GM21447 (cell line): ENCODE data around the gene KCND2.
"Not testable (repeated sequence)": the region's sequence is repeated elsewhere in the genome, so short reads cannot be mapped to it uniquely, and the experiment has no call there.

Source experiments
- ATAC-seq: cut with Tn5 transposase; IDR thresholded peaks from one replicate; pipeline ENCODE4 v1.9.1; 2021; ENCODE audit not compliant: unreplicated experiment

KCND2 gene

GRCh38 chr7:120272701-120273475 is at the start of gene KCND2:
Gene KCND2, plus strand, starts transcription at chr7:120273175.
- peak; percentile 40 for ATAC-seq

- ATAC-seq: no peak
Observed at GRCh38 chr7:120226188-120226587, 46.8 kb upstream of the KCND2 start.

GRCh38 chr7:120227255-120227654 is 45.7 kb upstream of the KCND2 start:
- no peak for ATAC-seq

- no peak for ATAC-seq
Observed at GRCh38 chr7:120229084-120229483, 43.9 kb upstream of the KCND2 start.

- no peak for ATAC-seq
Observed at GRCh38 chr7:120233338-120233737, 39.6 kb upstream of the KCND2 start.

- ATAC-seq: not testable (repeated sequence)
Observed at GRCh38 chr7:120240350-120240749, 32.6 kb upstream of the KCND2 start.

- no peak for ATAC-seq
Observed at GRCh38 chr7:120241973-120242372, 31.0 kb upstream of the KCND2 start.

GRCh38 chr7:120254845-120255244 is 18.1 kb upstream of the KCND2 start:
- ATAC-seq: no peak

GRCh38 chr7:120256344-120257070 is 16.5 kb upstream of the KCND2 start:
- no peak for ATAC-seq

- ATAC-seq: no peak
Observed at GRCh38 chr7:120259386-120259785, 13.6 kb upstream of the KCND2 start.

- no peak for ATAC-seq
Observed at GRCh38 chr7:120260111-120260510, 12.9 kb upstream of the KCND2 start.

- ATAC-seq: peak; percentile 62
Observed at GRCh38 chr7:120272261-120272660, 714 bp upstream of the KCND2 start.

- ATAC-seq: peak; percentile 62
Observed at GRCh38 chr7:120273476-120273975, 551 bp downstream of the KCND2 start.

- no peak for ATAC-seq
Observed at GRCh38 chr7:120274482-120274881, 1.5 kb downstream of the KCND2 start.

GRCh38 chr7:120274899-120275298 is 1.9 kb downstream of the KCND2 start:
- ATAC-seq: no peak

GRCh38 chr7:120276720-120277119 is 3.7 kb downstream of the KCND2 start:
- no peak for ATAC-seq

GRCh38 chr7:120278773-120279172 is 5.8 kb downstream of the KCND2 start:
- ATAC-seq: no peak

GRCh38 chr7:120280743-120281142 is 7.8 kb downstream of the KCND2 start:
- no peak for ATAC-seq

- ATAC-seq: no peak
Observed at GRCh38 chr7:120293027-120293426, 20.1 kb downstream of the KCND2 start.

GRCh38 chr7:120302190-120302589 is 29.2 kb downstream of the KCND2 start:
- ATAC-seq: no peak

GRCh38 chr7:120303105-120303504 is 30.1 kb downstream of the KCND2 start:
- no peak for ATAC-seq

- ATAC-seq: no peak
Observed at GRCh38 chr7:120304674-120305073, 31.7 kb downstream of the KCND2 start.
